GM12878 (cell line): ENCODE results near the gene HYDIN. TPM values are rescaled to one million over a fixed set of nuclear protein-coding genes. Genes with fewer than 3 reads are reported as not detected.

Experiments
- ATAC-seq: fragments of 200-7000 bp; cut with Tn5 transposase; 3 replicates; pipeline ENCODE4 v1.9.1; 2020; ENCODE audit warnings: mild to moderate bottlenecking, moderate library complexity
- BruUV-seq: library from RNA; stranded (reverse); fragments of 400-500 nt; replicated peaks from 2 replicates; lab custom pipeline; 2021; lab: Mats Ljungman, UMichigan
- CTCF ChIA-PET: fragments of 300-600 bp; sonication (Branson Sonifier 250); formaldehyde crosslinking; extraction: SDS; loops from one replicate; lab custom pipeline; 2021; ENCODE audit warnings: inconsistent platforms; lab: Yijun Ruan, JAX
- POLR2A ChIA-PET: fragments of 350-600 bp; formaldehyde crosslinking; extraction: SDS; loops from one replicate; lab custom pipeline; 2021; ENCODE audit warnings: inconsistent platforms; lab: Charles Lee
- RAD21 ChIA-PET: fragments of 300-600 bp; sonication (Branson Sonifier 250); formaldehyde crosslinking; loops from one replicate; lab custom pipeline; 2023; ENCODE audit warnings: antibody characterized with exemption; ENCODE audit not compliant: unreplicated experiment; lab: Charles Lee
- SMC1A ChIA-PET: fragments of 300-600 bp; sonication (Branson Sonifier 250); formaldehyde crosslinking; loops from one replicate; lab custom pipeline; 2023; ENCODE audit not compliant: unreplicated experiment, uncharacterized antibody; lab: Charles Lee
- DNase-seq: peaks from one replicate; pipeline ENCODE4 v3.0.0-alpha.2; 2011; ENCODE audit warnings: low read depth, low spot score
- FAIRE-seq: peaks from 3 replicates; lab custom pipeline; 2011; peaks lifted over from hg19 to GRCh38; lab: Jason Lieb, UNC
- H2AFZ ChIP-seq: 2 replicates; pipeline ENCODE4 v1.6.0; 2011; ENCODE audit warnings: low read depth, low read length, control low read depth; ENCODE audit not compliant: control insufficient read depth
- H3K27ac ChIP-seq: 2 replicates; pipeline ENCODE4 v1.5.1; 2011; ENCODE audit warnings: control low read depth; ENCODE audit not compliant: control insufficient read depth, insufficient read depth
- H3K27me3 ChIP-seq, 2 experiments: replicated peaks in 1 of 2; 2 replicates each; pipeline versions ENCODE4 v1.6.0 to v1.6.1; 2011; ENCODE audit warnings: low read length in 1 of 2; ENCODE audit not compliant: control insufficient read depth in 2 of 2, insufficient read depth in 2 of 2
- H3K36me3 ChIP-seq, 2 experiments: 2 replicates each; pipeline ENCODE4 v1.5.1; 2011; ENCODE audit warnings: low read length in 1 of 2; ENCODE audit not compliant: control insufficient read depth in 2 of 2, insufficient read depth in 2 of 2
- H3K4me1 ChIP-seq: 2 replicates; pipeline ENCODE4 v1.6.1; 2011; ENCODE audit warnings: mild to moderate bottlenecking, low read length, moderate library complexity, mixed read lengths; ENCODE audit not compliant: control insufficient read depth, insufficient read depth
- H3K4me2 ChIP-seq: 2 replicates; pipeline ENCODE4 v1.6.0; 2011; ENCODE audit warnings: control low read depth; ENCODE audit not compliant: control insufficient read depth, insufficient read depth
- H3K4me3 ChIP-seq: fragments of 200-600 bp; sonication (generic); 2 replicates; pipeline ENCODE4 v1.5.1; 2016
- H3K79me2 ChIP-seq: 2 replicates; pipeline ENCODE4 v1.6.0; 2011; ENCODE audit warnings: low read length; ENCODE audit not compliant: control insufficient read depth, insufficient read depth
- H3K9ac ChIP-seq: 2 replicates; pipeline ENCODE4 v1.8.0; 2011; ENCODE audit warnings: low read length, control low read depth, mixed read lengths; ENCODE audit not compliant: control insufficient read depth, insufficient read depth
- H3K9me3 ChIP-seq: replicated peaks from 3 replicates; pipeline ENCODE4 v1.5.1; 2011; ENCODE audit warnings: mild to moderate bottlenecking, low read length; ENCODE audit not compliant: control insufficient read depth, insufficient read depth
- H4K20me1 ChIP-seq: 2 replicates; pipeline ENCODE4 v1.6.0; 2011; ENCODE audit not compliant: control insufficient read depth, insufficient read depth
- BACH1 ChIP-seq: fragments of 450-650 bp; IDR thresholded peaks from 2 replicates; pipeline ENCODE4 v1.6.1; 2017; ENCODE audit warnings: mild to moderate bottlenecking, borderline replicate concordance
- BRCA1 ChIP-seq: IDR thresholded peaks from 2 replicates; pipeline ENCODE4 v1.6.1; 2011; ENCODE audit warnings: low read depth, low read length, improper control_type of control experiment
- ETV6 ChIP-seq, 2 experiments: fragments of 450-650 bp in 1 of 2; IDR thresholded peaks in 1 of 2; conservative IDR thresholded peaks in 1 of 2; 2 replicates each; pipeline ENCODE4 v1.6.1; 2014; ENCODE audit warnings: antibody characterized with exemption in 1 of 2, borderline replicate concordance in 1 of 2, low read depth in 1 of 2, mild to moderate bottlenecking in 1 of 2, moderate library complexity in 1 of 2
- GABPA ChIP-seq: IDR thresholded peaks from 2 replicates; pipeline ENCODE4 v1.6.1; 2014; ENCODE audit warnings: antibody characterized with exemption, low read depth, mild to moderate bottlenecking, inconsistent platforms
- NRF1 ChIP-seq: conservative IDR thresholded peaks from 2 replicates; pipeline ENCODE4 v1.6.1; 2011; ENCODE audit warnings: mild to moderate bottlenecking, low read depth, low read length, improper control_type of control experiment
- PBX3 ChIP-seq: IDR thresholded peaks from 2 replicates; pipeline ENCODE4 v1.6.1; 2011; ENCODE audit warnings: mild to moderate bottlenecking, low read depth, low read length, moderate library complexity; ENCODE audit not compliant: insufficient replicate concordance
- RB1 ChIP-seq: fragments of 450-650 bp; formaldehyde crosslinking; IDR thresholded peaks from 2 replicates; pipeline ENCODE4 v1.6.1; 2017; ENCODE audit warnings: mild to moderate bottlenecking, borderline replicate concordance
- SMC3 ChIP-seq: IDR thresholded peaks from 2 replicates; pipeline ENCODE4 v1.6.1; 2011; ENCODE audit warnings: low read length, improper control_type of control experiment, borderline replicate concordance
- SREBF1 ChIP-seq: IDR thresholded peaks from 2 replicates; pipeline ENCODE4 v1.6.1; 2012; ENCODE audit warnings: mild to moderate bottlenecking, low read length
- USF2 ChIP-seq: IDR thresholded peaks from 2 replicates; pipeline ENCODE4 v1.6.1; 2011; ENCODE audit warnings: low read depth, low read length, improper control_type of control experiment, borderline replicate concordance
- WRNIP1 ChIP-seq: IDR thresholded peaks from 2 replicates; pipeline ENCODE4 v1.6.1; 2011; ENCODE audit warnings: low read depth, low read length, improper control_type of control experiment, borderline replicate concordance
- ZBTB33 ChIP-seq: fragments of 450-650 bp; IDR thresholded peaks from 2 replicates; pipeline ENCODE4 v1.6.1; 2017; ENCODE audit warnings: mild to moderate bottlenecking
- ZNF207 ChIP-seq: fragments of 450-650 bp; IDR thresholded peaks from 2 replicates; pipeline ENCODE4 v1.6.1; 2014; ENCODE audit warnings: antibody characterized with exemption, mild to moderate bottlenecking, borderline replicate concordance
- ZNF24 ChIP-seq: fragments of 450-650 bp; IDR thresholded peaks from 2 replicates; pipeline ENCODE4 v1.6.1; 2017; ENCODE audit warnings: antibody characterized with exemption, mild to moderate bottlenecking
- ZNF274 ChIP-seq: IDR thresholded peaks from one replicate; pipeline ENCODE4 v1.8.0; 2011; ENCODE audit not compliant: insufficient read length, insufficient read depth
- WGBS: methylation state at CpG from one replicate; pipeline ENCODE4 v1.1.6; 2016; ENCODE audit warnings: low lambda C conversion rate; ENCODE audit not compliant: insufficient replicate concordance, insufficient coverage; ENCODE audit errors: missing lambda C conversion rate; 5-methylcytosine and 5-hydroxymethylcytosine counted together
- in situ Hi-C: fragments of 300-500 bp; cut with MboI; formaldehyde crosslinking; loops from 9 replicates; pipeline ENCODE4 v1.14.3; 2018; ENCODE audit warnings: mixed read lengths
- intact Hi-C: fragments of 100-400 bp; cut with micrococcal nuclease; formaldehyde crosslinking; loops from one replicate; pipeline ENCODE4 v1.14.2; 2022; ENCODE audit not compliant: unreplicated experiment
- polyA plus RNA-seq, 11 experiments: library from polyadenylated mRNA; depleted of rRNA in 4 of 11; unstranded in 6 of 11; stranded (reverse) in 5 of 11; fragments of >200 nt; fragmentation: Nextera tagmentation in 4 of 11; fragmentation: Illumina TruSeq in 1 of 11; extraction: Ambion mirVana in 4 of 11; extraction: Trizol in 1 of 11; gene quantifications; 1 replicate in 1 of 11; 2 replicates in 10 of 11; pipeline versions ENCODE4 v1.2.1 to v1.2.3, GENCODE V29; 2011 to 2016; ENCODE audit warnings: inconsistent platforms in 2 of 11, missing spikeins in 2 of 11, low read depth in 1 of 11
- total RNA-seq, 4 experiments: library from RNA; depleted of rRNA in 3 of 4; stranded (reverse); fragments of >200 nt in 3 of 4; fragmentation: Illumina TruSeq in 1 of 4; extraction: Trizol in 1 of 4; gene quantifications; 2 replicates each; pipeline versions ENCODE4 v1.2.1 to v1.2.3, GENCODE V29; 2013 to 2021

The HYDIN gene
- total and polyA plus RNA-seq, 10 of the 15 experiments (the other 5 are each of a cell fraction or from before 2014, with no cell fraction given), result 0.01 to 0.30 (median 0.10) TPM; not detected in 7

GRCh38 chr16:70780546-70780945, 450.0 kb downstream of the HYDIN start:
- Histone ChIP-seq H3K79me2 (no peaks in the 10 kb centered on the region), H3K27me3 (no peaks in the 10 kb centered on the region), H3K9me3 (peaks cover 2% of the 10 kb centered on the region; the same call in 1 of the 3 replicates), H3K36me3 (peaks cover 35 to 36% of the 10 kb centered on the region in 2 experiments), H4K20me1 (no peaks in the 10 kb centered on the region), H2AFZ (no peak overlapping the region), H3K27ac (no peak overlapping the region), H3K4me1 (no peaks in the 10 kb centered on the region), H3K4me2 (no peak overlapping the region), H3K9ac (no peak overlapping the region), H3K4me3 (no peak overlapping the region)
- ChIA-PET POLR2A (interaction anchor here (1.1 kb wide), 1 partner anchor 9 kb away, joined by 7 read pairs; no protein-coding TSS in a partner anchor), CTCF (interaction anchor here (0.9 kb wide), 1 partner anchor 9 kb away, joined by 7 read pairs; no protein-coding TSS in a partner anchor), RAD21 (interaction anchor here (1.0 kb wide), 1 partner anchor 9 kb away, joined by 4 read pairs; no protein-coding TSS in a partner anchor), SMC1A (no interaction called here)
- no TSS peak for BruUV-seq
- ATAC-seq (no peak), DNase-seq (no peak), FAIRE-seq (no peak)
- no peak for TF ChIP-seq GABPA
- TF ChIP-seq ZNF207, result no peak
- TF ChIP-seq ZNF274, result no peak
- no peak for TF ChIP-seq ETV6 (conservative IDR thresholded peaks at IDR 0.05 in 1 of 2, IDR thresholded peaks at IDR 0.05 in 1 of 2; ENCODE audit: borderline replicate concordance in 1 of 2, low read depth in 1 of 2)
- no peak for TF ChIP-seq USF2
- TF ChIP-seq RB1, result no peak
- no peak for TF ChIP-seq BRCA1
- TF ChIP-seq SMC3, result no peak
- no peak for TF ChIP-seq ZBTB33
- TF ChIP-seq PBX3, result no peak
- no peak for TF ChIP-seq BACH1
- no peak for TF ChIP-seq NRF1
- no peak for TF ChIP-seq SREBF1
- no peak for TF ChIP-seq WRNIP1
- TF ChIP-seq ZNF24, result no peak
- 97% methylated on average over 10 of the region's 10 CpGs for WGBS
- in situ Hi-C loops (no loop called here), intact Hi-C loops (no loop called here)
